OCI-LY1 (cell line): Measurements from ENCODE around the gene DCAF4L1.

Experiments used
- CTCF ChIP-seq: fragments of 200-600 bp; sonication (generic), shearing (Covaris generic); IDR thresholded peaks from 2 replicates; pipeline ENCODE4 v1.5.1; 2017; ENCODE audit warnings: mild to moderate bottlenecking, antibody characterized with exemption, low read length, moderate library complexity, mixed read lengths
- EZH2 ChIP-seq: fragments of 200-600 bp; sonication (generic), shearing (Covaris generic); IDR thresholded peaks from 2 replicates; pipeline ENCODE4 v1.8.0; 2017; ENCODE audit warnings: borderline replicate concordance, mixed run types, mild to moderate bottlenecking, antibody characterized with exemption, low read length, moderate library complexity, mixed read lengths

- TF ChIP-seq CTCF, result no peak
- TF ChIP-seq EZH2, result no peak
Observed at GRCh38 chr4:42015438-42015837, 33.9 kb downstream of the DCAF4L1 start.
